Measurements from ENCODE around the gene EXD3. TPM values are rescaled to one million over a fixed set of nuclear protein-coding genes. Genes with fewer than 3 reads are reported as not detected.

The EXD3 gene
- total RNA-seq, 4 donors from 2014 or later: 13.8 to 25.7 (median 17.7) TPM

DNA sequence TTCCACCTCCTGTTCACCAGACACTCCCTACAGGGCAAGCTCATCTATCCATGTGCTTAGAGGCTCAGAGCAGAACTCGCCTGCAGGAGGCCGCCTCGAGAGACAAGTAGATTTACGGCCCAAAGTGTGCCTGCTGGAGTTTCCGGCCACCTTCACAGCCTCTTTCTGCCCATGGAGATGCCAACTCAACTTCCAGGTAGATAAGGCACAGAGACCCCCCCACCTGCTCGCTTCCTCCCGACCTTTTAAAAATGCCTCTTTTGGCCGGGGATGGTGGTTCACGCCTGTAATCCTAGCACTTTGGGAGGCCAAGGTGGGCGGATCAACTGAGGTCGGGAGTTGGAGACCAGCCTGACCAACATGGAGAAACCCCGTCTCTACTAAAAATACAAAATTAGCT, 46.6 kb downstream of the EXD3 start:
- intact Hi-C loops (cut with DNase I; ENCODE audit: low total_unique reads): no loop called here
- 90 to 96% methylated on average over 12 of the region's 12 CpGs for WGBS, 2 donors
- H3K4me3 ChIP-seq (ENCODE audit: low read depth, poor library complexity, severe bottlenecking): no peak overlapping the region
- TF ChIP-seq, protein P1, sequence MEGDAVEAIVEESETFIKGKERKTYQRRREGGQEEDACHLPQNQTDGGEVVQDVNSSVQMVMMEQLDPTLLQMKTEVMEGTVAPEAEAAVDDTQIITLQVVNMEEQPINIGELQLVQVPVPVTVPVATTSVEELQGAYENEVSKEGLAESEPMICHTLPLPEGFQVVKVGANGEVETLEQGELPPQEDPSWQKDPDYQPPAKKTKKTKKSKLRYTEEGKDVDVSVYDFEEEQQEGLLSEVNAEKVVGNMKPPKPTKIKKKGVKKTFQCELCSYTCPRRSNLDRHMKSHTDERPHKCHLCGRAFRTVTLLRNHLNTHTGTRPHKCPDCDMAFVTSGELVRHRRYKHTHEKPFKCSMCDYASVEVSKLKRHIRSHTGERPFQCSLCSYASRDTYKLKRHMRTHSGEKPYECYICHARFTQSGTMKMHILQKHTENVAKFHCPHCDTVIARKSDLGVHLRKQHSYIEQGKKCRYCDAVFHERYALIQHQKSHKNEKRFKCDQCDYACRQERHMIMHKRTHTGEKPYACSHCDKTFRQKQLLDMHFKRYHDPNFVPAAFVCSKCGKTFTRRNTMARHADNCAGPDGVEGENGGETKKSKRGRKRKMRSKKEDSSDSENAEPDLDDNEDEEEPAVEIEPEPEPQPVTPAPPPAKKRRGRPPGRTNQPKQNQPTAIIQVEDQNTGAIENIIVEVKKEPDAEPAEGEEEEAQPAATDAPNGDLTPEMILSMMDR (IDR thresholded peaks at IDR 0.05): no peak
- no peak for TF ChIP-seq POLR2A (IDR thresholded peaks at IDR 0.05)
- DNase-seq (ENCODE audit: low spot score in 2 of 2): peak in 1 of 2 donors; percentile 61

DNA sequence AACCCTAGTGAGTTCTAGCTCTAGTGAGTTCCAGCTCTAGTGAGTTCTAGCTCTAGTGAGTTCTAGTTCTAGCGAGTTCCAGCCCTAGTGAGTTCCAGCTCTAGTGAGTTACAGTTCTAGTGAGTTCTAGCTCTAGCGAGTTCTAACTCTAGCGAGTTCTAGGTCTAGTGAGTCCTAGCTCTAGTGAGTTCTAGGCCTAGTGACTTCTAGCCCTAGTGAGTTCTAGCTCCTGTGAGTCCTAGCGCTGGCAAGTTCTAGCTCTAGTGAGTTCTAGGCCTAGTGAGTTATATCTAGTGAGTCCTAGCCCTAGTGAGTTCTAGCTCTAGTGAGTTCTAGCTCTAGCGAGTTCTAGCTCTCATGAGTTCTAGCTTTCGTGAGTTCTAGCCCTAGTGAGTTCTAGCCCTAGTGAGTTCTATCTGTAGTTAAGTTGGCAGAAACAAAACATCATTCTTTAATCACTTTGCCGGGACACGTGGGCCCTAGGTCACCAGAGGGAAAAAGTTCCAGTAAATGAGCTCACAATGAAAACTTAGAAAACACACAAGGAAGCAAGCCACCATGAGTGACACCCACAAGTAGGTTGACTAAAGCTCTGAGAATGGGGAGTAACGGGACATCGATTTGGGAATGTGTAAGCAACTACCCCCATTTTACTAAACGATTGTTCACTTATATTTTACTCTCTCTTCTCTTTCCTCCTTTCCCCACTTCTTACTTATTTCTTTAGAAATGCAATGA, 47.5 kb downstream of the EXD3 start:
- TF ChIP-seq, protein P1 (IDR thresholded peaks at IDR 0.05): no peak
- TF ChIP-seq POLR2A (IDR thresholded peaks at IDR 0.05): no peak
- intact Hi-C loops (cut with DNase I; ENCODE audit: low total_unique reads): no loop called here
- 95 to 98% methylated on average over 11 of the region's 11 CpGs for WGBS, 2 donors
- DNase-seq (ENCODE audit: low spot score in 2 of 2): no peak
- H3K4me3 ChIP-seq (ENCODE audit: low read depth, poor library complexity, severe bottlenecking): no peak overlapping the region

DNA sequence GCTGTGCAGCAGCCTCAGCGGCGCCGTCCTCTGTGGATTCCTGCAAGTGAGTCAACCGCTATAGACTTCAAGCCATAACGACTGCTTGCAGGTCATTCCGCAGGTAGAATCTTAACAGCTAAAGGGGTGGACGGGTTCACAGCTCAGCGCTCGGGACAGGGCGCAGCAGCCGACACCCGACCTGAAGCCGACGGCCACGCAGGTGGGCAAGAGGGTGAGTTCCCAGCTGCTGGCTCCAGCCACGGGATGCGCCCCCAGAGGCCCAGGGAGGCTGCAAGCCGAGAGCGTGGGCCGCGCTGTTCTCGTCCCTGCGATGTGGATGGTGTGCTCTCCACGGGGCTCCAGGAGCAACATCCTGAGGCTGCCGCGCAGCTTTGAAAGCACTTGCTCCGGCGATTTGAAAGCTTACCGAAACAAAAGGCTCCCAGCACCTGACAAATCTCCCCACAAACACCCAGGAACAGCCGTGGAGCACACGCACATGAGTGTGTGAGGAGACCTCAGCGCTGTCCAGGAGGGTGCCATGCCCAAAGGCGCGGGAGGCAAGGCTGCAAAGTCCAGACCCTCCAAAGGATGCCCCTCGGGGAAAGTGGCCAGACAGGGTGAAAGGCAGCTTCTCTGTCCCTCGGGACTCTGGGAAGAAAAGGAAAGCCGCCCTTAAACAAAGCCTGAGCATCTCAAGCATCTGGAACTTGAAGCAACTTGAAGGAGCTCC, 48.7 kb downstream of the EXD3 start:
- peak in 1 of 2 donors; percentile 70 for DNase-seq (ENCODE audit: low spot score in 2 of 2)
- WGBS, 2 donors: 95 to 97% methylated on average over 37 of the region's 37 CpGs

DNA sequence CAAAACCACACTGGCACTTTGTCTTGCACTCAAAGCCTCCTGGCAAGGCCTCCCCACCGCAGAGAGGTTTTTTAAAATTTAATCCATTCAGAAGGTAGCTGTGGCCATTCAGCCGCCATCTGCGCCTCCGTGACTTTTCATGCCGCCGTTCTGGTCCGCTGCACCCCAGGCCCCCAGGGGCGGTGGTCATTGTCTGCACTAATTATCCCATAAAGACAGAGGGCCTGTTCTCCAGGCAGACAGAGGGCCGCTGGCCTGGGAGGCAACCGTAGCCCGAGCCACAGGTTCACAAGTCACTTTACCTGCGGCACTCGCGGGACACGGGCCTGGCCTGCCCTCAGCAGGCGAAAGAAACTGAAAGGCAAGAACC, 49.4 kb downstream of the EXD3 start:
- no peak overlapping the region for H3K4me3 ChIP-seq (ENCODE audit: low read depth, poor library complexity, severe bottlenecking)
- 95% methylated on average over 15 to 16 of the region's 16 CpGs for WGBS, 2 donors
- intact Hi-C loops (cut with DNase I; ENCODE audit: low total_unique reads): no loop called here
- peak in 1 of 2 donors; percentile 78 for DNase-seq (ENCODE audit: low spot score in 2 of 2)
- no peak for TF ChIP-seq POLR2A (IDR thresholded peaks at IDR 0.05)

More for the DNA sequence above, 48.7 kb downstream of the EXD3 start:
- TF ChIP-seq POLR2A (IDR thresholded peaks at IDR 0.05): no peak
- TF ChIP-seq, protein P1 (IDR thresholded peaks at IDR 0.05): no peak
- H3K4me3 ChIP-seq (ENCODE audit: low read depth, poor library complexity, severe bottlenecking): no peak overlapping the region
- intact Hi-C loops (cut with DNase I; ENCODE audit: low total_unique reads): no loop called here

DNA sequence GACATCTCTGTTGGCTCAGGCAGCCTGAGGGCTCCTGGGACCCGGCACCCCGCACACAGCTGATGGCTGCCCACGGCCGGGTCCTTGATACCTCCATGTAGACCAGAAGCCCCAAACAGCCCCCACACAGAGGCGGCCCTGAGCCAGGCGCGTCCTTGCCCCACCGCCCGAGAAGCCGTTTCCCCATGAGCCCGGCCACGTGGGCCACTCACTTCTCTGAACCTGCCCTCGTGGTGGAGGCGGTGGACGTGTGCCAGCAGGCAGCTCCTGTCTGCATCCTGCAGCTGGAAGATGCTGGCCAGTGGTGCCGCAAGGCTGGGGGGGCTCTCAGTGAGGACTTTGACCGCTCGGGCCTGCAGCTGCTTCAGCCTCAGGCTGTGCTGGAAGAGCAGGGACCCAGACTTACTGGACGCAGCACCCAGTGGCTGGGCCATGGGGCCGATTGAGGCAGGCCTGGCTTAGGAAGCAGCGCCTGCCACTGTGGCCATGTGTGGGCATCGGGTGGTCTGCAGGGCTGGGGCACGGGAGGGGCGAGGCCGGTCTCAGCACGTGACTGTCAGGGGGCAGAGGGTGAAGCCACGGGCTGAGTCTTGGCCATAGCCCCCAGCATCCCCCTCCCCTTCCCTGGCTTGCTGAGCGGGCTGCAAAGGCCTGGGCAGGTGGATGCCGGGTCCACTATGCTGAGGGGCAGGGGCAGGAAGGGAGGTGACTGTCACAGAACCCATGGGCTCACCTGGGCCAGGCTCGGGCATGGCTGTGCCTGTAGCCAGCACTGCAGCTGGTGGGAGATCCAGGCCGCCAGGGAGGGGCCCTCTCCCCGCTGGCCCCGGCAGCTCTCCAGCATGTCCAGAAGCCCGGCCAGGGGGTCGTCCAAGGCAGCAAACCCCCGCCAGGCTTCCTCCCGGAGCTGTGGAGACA, 50.0 kb downstream of the EXD3 start:
- TF ChIP-seq POLR2A (IDR thresholded peaks at IDR 0.05): no peak
- TF ChIP-seq, protein P1 (IDR thresholded peaks at IDR 0.05): no peak
- intact Hi-C loops (cut with DNase I; ENCODE audit: low total_unique reads): no loop called here
- no peak overlapping the region for H3K4me3 ChIP-seq (ENCODE audit: low read depth, poor library complexity, severe bottlenecking)

More for the DNA sequence above, 50.0 kb downstream of the EXD3 start:
- peak in 1 of 2 donors; percentile 80 for DNase-seq (ENCODE audit: low spot score in 2 of 2)
- WGBS, 2 donors: 90 to 93% methylated on average over 24 to 37 of the region's 37 CpGs
